Gastroesophageal sphincter (tissue), 3 donors: Measurements from ENCODE around the gene LRRFIP2.

Source experiments
- CTCF ChIP-seq, 4 experiments: fragments of 200-600 bp in 2 of 4; fragments of 450-650 bp in 2 of 4; sonication (generic) in 1 of 4; IDR thresholded peaks; one replicate each; pipeline ENCODE4 v1.5.1; 2017 to 2019; ENCODE audit warnings: antibody characterized with exemption in 4 of 4, mild to moderate bottlenecking in 2 of 4, moderate library complexity in 2 of 4
- EP300 ChIP-seq: sonication (generic); formaldehyde crosslinking; IDR thresholded peaks from one replicate; pipeline ENCODE4 v1.6.1; 2017; ENCODE audit warnings: antibody characterized with exemption, mild to moderate bottlenecking
- POLR2A ChIP-seq, 2 donors: fragments of 450-650 bp; IDR thresholded peaks; one replicate each; pipeline ENCODE4 v1.6.1; 2017; ENCODE audit warnings: antibody characterized with exemption in 2 of 2, mild to moderate bottlenecking in 2 of 2, moderate library complexity in 1 of 2
- POLR2AphosphoS5 ChIP-seq: sonication (generic); formaldehyde crosslinking; IDR thresholded peaks from one replicate; pipeline ENCODE4 v1.6.1; 2017; ENCODE audit warnings: antibody characterized with exemption

DNA sequence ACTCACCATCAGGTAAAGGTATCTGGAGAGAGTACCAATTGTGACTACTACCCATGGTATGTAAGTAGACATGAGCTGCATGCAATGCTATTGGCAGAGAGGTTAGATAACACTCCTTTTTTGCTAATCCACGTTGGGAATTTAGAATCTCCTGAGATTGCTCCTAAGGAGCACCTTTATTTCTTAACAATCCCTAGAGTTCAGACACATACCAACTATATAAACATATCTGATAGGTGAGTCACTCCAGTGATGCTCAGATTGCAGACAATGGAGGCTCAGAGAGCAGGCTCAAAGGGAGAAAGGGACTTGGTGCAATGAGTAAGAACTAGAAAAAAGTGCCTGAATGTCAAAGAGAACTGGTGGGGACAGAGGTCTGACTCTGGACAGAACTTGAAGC, 47.0 kb upstream of the LRRFIP2 start:
- TF ChIP-seq CTCF (IDR thresholded peaks at IDR 0.05): no peak
- no peak for TF ChIP-seq POLR2AphosphoS5
- no peak for TF ChIP-seq POLR2A (IDR thresholded peaks at IDR 0.05)
- TF ChIP-seq EP300: no peak
